ENCODE data around the gene LCT.
A peak's percentile ranks its signal among the peaks of the same experiment; 100 is the strongest.

The LCT gene

GRCh38 chr2:135762530-135762929, 74.5 kb downstream of the LCT start:
- in situ Hi-C loops (cut with MboI; ENCODE audit: low pct_unique_long_range_greater_than_20kb, low sequenced_read_pairs): no loop called here
- DNase-seq: no peak

- DNase-seq: no peak
- in situ Hi-C loops (cut with MboI; ENCODE audit: low pct_unique_long_range_greater_than_20kb, low sequenced_read_pairs): no loop called here
Measured at GRCh38 chr2:135762022-135762421, 75.0 kb downstream of the LCT start.

GRCh38 chr2:135756692-135757091, 80.3 kb downstream of the LCT start:
- no peak for DNase-seq
- in situ Hi-C loops (cut with MboI; ENCODE audit: low pct_unique_long_range_greater_than_20kb, low sequenced_read_pairs): no loop called here

- in situ Hi-C loops (cut with MboI; ENCODE audit: low pct_unique_long_range_greater_than_20kb, low sequenced_read_pairs): no loop called here
- DNase-seq: no peak
Measured at GRCh38 chr2:135755573-135755972, 81.4 kb downstream of the LCT start.

- in situ Hi-C loops (cut with MboI; ENCODE audit: low pct_unique_long_range_greater_than_20kb, low sequenced_read_pairs): no loop called here
- no peak for DNase-seq
Measured at GRCh38 chr2:135745545-135745944, 91.4 kb downstream of the LCT start.

- in situ Hi-C loops (cut with MboI; ENCODE audit: low pct_unique_long_range_greater_than_20kb, low sequenced_read_pairs): no loop called here
Measured at GRCh38 chr2:135744760-135745314, 92.1 kb downstream of the LCT start.

GRCh38 chr2:135743860-135744259, 93.1 kb downstream of the LCT start:
- no peak for DNase-seq
- in situ Hi-C loops (cut with MboI; ENCODE audit: low pct_unique_long_range_greater_than_20kb, low sequenced_read_pairs): no loop called here

More at GRCh38 chr2:135744760-135745314, 92.1 kb downstream of the LCT start:
- DNase-seq: peak; percentile 45

GRCh38 chr2:135742325-135742757, 94.6 kb downstream of the LCT start:
- in situ Hi-C loops (cut with MboI; ENCODE audit: low pct_unique_long_range_greater_than_20kb, low sequenced_read_pairs): no loop called here
- peak; percentile 57 for DNase-seq

GRCh38 chr2:135741395-135742324, 95.3 kb downstream of the LCT start, which contains the start of gene UBXN4:
Gene UBXN4, plus strand, starts transcription at chr2:135741855. Its CDS starts 75 bp downstream, at chr2:135741930.
- DNase-seq: peak; percentile 98
- in situ Hi-C loops (cut with MboI; ENCODE audit: low pct_unique_long_range_greater_than_20kb, low sequenced_read_pairs): no loop called here

- DNase-seq: no peak
- in situ Hi-C loops (cut with MboI; ENCODE audit: low pct_unique_long_range_greater_than_20kb, low sequenced_read_pairs): no loop called here
Measured at GRCh38 chr2:135741043-135741394, 96.0 kb downstream of the LCT start.

GRCh38 chr2:135740206-135740605, 96.8 kb downstream of the LCT start:
- no peak for DNase-seq
- in situ Hi-C loops (cut with MboI; ENCODE audit: low pct_unique_long_range_greater_than_20kb, low sequenced_read_pairs): no loop called here

Data from KBM-7 (cell line).